AG09309 (cell line): ENCODE results near the gene IQSEC1.
"Not testable (repeated sequence)": the region's sequence is repeated elsewhere in the genome, so short reads cannot be mapped to it uniquely, and the experiment has no call there.

Source experiments
- DNase-seq: peaks from one replicate; pipeline ENCODE4 v3.0.0-alpha.2; 2010; ENCODE audit warnings: low read depth
- H3K4me3 ChIP-seq: 2 replicates; pipeline ENCODE4 v1.5.1; 2011; ENCODE audit warnings: mild to moderate bottlenecking, low read depth, low read length, moderate library complexity; ENCODE audit not compliant: control insufficient read depth
- CTCF ChIP-seq: IDR thresholded peaks from 2 replicates; pipeline ENCODE4 v1.5.1; 2011; ENCODE audit warnings: mild to moderate bottlenecking, low read depth, low read length, inconsistent platforms; ENCODE audit not compliant: insufficient read depth, control insufficient read depth; ENCODE audit errors: missing control alignments

The IQSEC1 gene

GRCh38 chr3:12879191-12879815 is 193.9 kb downstream of the IQSEC1 start:
- no peak for TF ChIP-seq CTCF

DNA sequence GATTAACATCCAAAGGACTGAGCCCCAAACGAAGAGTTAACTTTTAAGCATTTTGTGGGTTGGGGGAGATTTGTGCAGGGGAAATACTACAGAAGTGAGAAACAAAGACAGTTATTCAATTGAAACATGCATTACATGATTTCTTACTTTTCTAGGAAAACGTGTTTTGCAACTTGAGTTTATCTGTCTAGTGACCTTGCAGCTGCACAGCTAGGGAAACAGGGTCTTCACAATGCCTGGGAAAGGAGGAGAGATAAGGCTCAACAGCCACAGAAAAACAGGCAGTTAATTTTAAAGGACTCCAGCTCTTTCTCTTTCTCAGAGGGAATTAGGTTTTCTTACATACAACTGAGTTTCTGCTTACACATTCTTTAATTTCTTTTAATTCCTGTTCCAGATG is 194.5 kb downstream of the IQSEC1 start:
- DNase-seq, H3K4me3 ChIP-seq: not testable (repeated sequence)

More at GRCh38 chr3:12879191-12879815, 193.9 kb downstream of the IQSEC1 start:
- no peak overlapping the region for H3K4me3 ChIP-seq
- DNase-seq, result no peak

- no peak for DNase-seq
- no peak overlapping the region for H3K4me3 ChIP-seq
- no peak for TF ChIP-seq CTCF
These were observed 195.1 kb downstream of the IQSEC1 start for GRCh38 chr3:12878141-12878574.

GRCh38 chr3:12877040-12877439 is 196.2 kb downstream of the IQSEC1 start:
- no peak for DNase-seq
- H3K4me3 ChIP-seq, result no peak overlapping the region
- no peak for TF ChIP-seq CTCF

DNA sequence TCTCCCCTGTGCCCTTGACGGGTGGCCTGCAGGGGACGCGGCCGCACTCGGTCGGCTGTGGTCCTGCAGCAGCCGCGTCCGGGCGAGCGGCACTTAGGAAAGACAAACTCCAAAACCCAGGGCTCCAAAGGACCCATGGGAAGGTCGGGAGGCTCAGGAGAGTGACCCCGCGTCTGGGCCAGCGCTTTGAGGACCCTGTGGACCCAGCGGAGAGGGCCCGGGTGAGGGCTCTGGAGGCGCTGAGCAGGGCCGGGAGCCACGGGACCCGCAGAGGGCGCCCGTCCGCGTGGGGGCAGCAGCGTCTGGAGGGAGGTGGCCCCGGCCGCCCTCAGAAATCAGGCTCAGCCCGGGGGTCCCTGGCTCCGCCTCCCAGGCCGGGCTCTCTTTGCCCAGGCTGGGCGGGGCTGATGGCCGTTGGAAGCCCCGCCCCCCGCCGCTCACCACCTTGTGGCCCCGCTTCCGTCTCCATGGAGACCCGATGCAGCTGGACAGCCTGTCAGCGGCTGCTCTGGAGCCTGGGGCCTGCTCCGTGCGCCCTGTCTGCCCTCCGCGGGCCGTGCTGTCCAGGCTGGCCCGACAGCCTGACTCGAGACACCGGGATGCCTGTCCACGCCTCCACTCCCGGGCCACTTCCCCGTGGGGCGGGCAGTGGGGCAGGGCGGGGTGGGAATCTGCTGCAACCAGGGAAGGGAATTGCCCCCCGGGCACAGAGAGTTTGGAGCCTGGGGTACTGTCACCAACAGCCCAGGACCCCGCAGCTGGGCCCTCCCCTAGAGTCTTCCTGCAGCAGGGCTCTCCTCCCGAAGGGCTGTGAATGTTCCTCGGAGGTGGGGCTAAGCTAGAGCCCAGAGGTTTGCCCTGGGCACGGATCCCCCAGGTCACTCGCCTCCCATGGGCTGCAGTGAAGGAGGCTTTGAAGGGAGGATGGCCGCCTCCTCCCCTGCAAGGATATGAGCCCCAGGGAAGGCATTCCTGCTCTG is 197.1 kb downstream of the IQSEC1 start:
- no peak for TF ChIP-seq CTCF
- no peak overlapping the region for H3K4me3 ChIP-seq
- no peak for DNase-seq

GRCh38 chr3:12871404-12871983 is 201.7 kb downstream of the IQSEC1 start:
- no peak for DNase-seq
- no peak overlapping the region for H3K4me3 ChIP-seq
- TF ChIP-seq CTCF, result no peak

DNA sequence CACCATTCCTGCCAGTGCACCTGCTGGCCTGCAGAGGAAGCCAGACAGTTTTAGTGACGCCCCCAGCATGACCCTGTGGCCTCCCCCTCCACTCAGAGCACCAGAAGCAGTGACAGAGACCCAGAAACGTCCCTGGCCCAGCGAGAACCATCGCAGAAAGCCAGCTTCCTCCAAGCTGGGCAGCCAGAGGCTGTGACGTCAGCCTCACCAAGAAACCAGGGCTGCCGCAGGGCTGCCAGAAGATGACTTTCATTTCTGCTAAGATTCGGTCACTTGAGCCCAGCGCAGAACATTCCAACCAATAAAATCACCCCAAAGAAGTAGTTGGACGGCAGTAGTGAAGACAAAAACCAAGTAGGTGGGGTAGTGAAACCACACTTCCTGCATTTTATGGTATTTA is 202.3 kb downstream of the IQSEC1 start:
- H3K4me3 ChIP-seq, result no peak overlapping the region
- no peak for TF ChIP-seq CTCF
- DNase-seq, result no peak
